Measurements from ENCODE around the gene LRRFIP1.

- TF ChIP-seq CTCF (IDR thresholded peaks at IDR 0.05), result no peak
- no peak for TF ChIP-seq POLR2AphosphoS5 (IDR thresholded peaks at IDR 0.05)
These were observed 2.4 kb downstream of the LRRFIP1 start for GRCh38 chr2:237629739-237630138.

All from prostate gland (tissue), 2 donors.